Kidney (tissue), 14 donors: ENCODE data around the gene ITPK1. TPM values are rescaled to one million over a fixed set of nuclear protein-coding genes. Genes with fewer than 3 reads are reported as not detected.

Source experiments
- DNase-seq, 5 donors: peaks; one replicate each; pipeline ENCODE4 v3.0.0-alpha.2; 2013 to 2020
- FAIRE-seq: peaks from 2 replicates; lab custom pipeline; 2012; peaks lifted over from hg19 to GRCh38; lab: Jason Lieb, UNC
- H3K27ac ChIP-seq, 2 donors: one replicate each; pipeline ENCODE4 v1.7.0; 2013; ENCODE audit warnings: low read depth in 2 of 2, low read length in 2 of 2, inconsistent platforms in 1 of 2
- H3K27me3 ChIP-seq: one replicate; pipeline ENCODE4 v1.7.1; 2013; ENCODE audit warnings: low read length, inconsistent platforms; ENCODE audit not compliant: control insufficient read depth, insufficient read depth
- H3K36me3 ChIP-seq, 3 donors: one replicate each; pipeline versions ENCODE4 v1.7.0 to v1.7.1; 2013; ENCODE audit warnings: low read length in 3 of 3, control low read depth in 1 of 3, inconsistent platforms in 1 of 3; ENCODE audit not compliant: insufficient read depth in 3 of 3, control insufficient read depth in 2 of 3
- H3K4me1 ChIP-seq, 3 donors: one replicate each; pipeline versions ENCODE4 v1.7.0 to v1.7.1; 2013; ENCODE audit warnings: low read length in 3 of 3, inconsistent platforms in 1 of 3, low read depth in 1 of 3; ENCODE audit not compliant: control insufficient read depth in 2 of 3, insufficient read depth in 2 of 3
- H3K4me3 ChIP-seq, 3 donors: one replicate each; pipeline versions ENCODE4 v1.7.0 to v1.8.1; 2013; ENCODE audit warnings: low read length in 3 of 3, control low read depth in 1 of 3, inconsistent platforms in 1 of 3
- H3K9ac ChIP-seq, 3 donors: one replicate each; pipeline versions ENCODE4 v1.7.0 to v1.7.1; 2013; ENCODE audit warnings: low read length in 3 of 3, control low read depth in 1 of 3, inconsistent platforms in 1 of 3
- H3K9me3 ChIP-seq, 3 donors: one replicate each; pipeline versions ENCODE4 v1.7.0 to v1.7.1; 2013; ENCODE audit warnings: low read length in 3 of 3, control low read depth in 1 of 3, inconsistent platforms in 1 of 3; ENCODE audit not compliant: control insufficient read depth in 2 of 3, insufficient read depth in 1 of 3
- intact Hi-C: fragments of 100-400 bp; cut with DNase I; formaldehyde crosslinking; loops from one replicate; pipeline ENCODE4 v1.11.1; 2022
- polyA plus RNA-seq: library from polyadenylated mRNA; stranded (reverse); fragments of 350-450 nt; fragmentation: Illumina TruSeq; extraction: RNeasy Lipid Tissue Mini Kit (QIAGEN cat#74804); gene quantifications from one replicate; pipeline ENCODE4 v1.2.3, GENCODE V29; 2014; ENCODE audit warnings: low read depth, low replicate concordance; ENCODE audit not compliant: insufficient read depth
- total RNA-seq: library from RNA; stranded (reverse); fragmentation: NEBNext Ultra II Directional; extraction: Animal tissue kit (Norgen Biotek cat#: 25700); gene quantifications from one replicate; pipeline ENCODE4 v1.2.1, GENCODE V29; 2021
- TF ChIP-seq, protein P1 (sequence below): IDR thresholded peaks from 3 replicates; pipeline ENCODE4 v1.5.1; 2012; ENCODE audit warnings: mild to moderate bottlenecking, moderate library complexity, borderline replicate concordance; ENCODE audit not compliant: insufficient read depth; ENCODE audit errors: extremely low read depth
- donor health status: control.
- donor health status: control.
- donor health status: control.
- donor health status: control.
- donor health status: control.
- donor health status: DM: yes; HTN: yes; CAD: no.
- donor health status: Normal renal cell carcinoma (clear cell type).

The ITPK1 gene
- total and polyA plus RNA-seq, 2 donors from 2014 or later, result 43.6 to 92.0 TPM

- intact Hi-C loops, result no loop called here
- Histone ChIP-seq H3K4me3 (no peak overlapping the region), H3K27ac (no peak overlapping the region), H3K9me3 (no peaks in the 10 kb centered on the region), H3K9ac (no peak overlapping the region), H3K27me3 (no peaks in the 10 kb centered on the region), H3K4me1 (peaks cover 0 to 26% (median 20%) of the 10 kb centered on the region in 3 donors), H3K36me3 (peaks cover 0 to 2% (median 0%) of the 10 kb centered on the region in 3 donors)
- no peak for FAIRE-seq
- no peak for DNase-seq
- TF ChIP-seq, protein P1, sequence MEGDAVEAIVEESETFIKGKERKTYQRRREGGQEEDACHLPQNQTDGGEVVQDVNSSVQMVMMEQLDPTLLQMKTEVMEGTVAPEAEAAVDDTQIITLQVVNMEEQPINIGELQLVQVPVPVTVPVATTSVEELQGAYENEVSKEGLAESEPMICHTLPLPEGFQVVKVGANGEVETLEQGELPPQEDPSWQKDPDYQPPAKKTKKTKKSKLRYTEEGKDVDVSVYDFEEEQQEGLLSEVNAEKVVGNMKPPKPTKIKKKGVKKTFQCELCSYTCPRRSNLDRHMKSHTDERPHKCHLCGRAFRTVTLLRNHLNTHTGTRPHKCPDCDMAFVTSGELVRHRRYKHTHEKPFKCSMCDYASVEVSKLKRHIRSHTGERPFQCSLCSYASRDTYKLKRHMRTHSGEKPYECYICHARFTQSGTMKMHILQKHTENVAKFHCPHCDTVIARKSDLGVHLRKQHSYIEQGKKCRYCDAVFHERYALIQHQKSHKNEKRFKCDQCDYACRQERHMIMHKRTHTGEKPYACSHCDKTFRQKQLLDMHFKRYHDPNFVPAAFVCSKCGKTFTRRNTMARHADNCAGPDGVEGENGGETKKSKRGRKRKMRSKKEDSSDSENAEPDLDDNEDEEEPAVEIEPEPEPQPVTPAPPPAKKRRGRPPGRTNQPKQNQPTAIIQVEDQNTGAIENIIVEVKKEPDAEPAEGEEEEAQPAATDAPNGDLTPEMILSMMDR, result no peak
These were observed 54.2 kb downstream of the ITPK1 start for GRCh38 chr14:93061380-93062012.

GRCh38 chr14:93060841-93061240 lies 54.9 kb downstream of the ITPK1 start:
- TF ChIP-seq, protein P1, result no peak
- H3K4me1 ChIP-seq, result peaks cover 0 to 29% (median 20%) of the 10 kb centered on the region in 3 donors
- H3K9me3 ChIP-seq, result no peaks in the 10 kb centered on the region
- DNase-seq (no peak), FAIRE-seq (no peak)
- no peak overlapping the region for H3K4me3 ChIP-seq
- intact Hi-C loops, result no loop called here
- no peak overlapping the region for H3K9ac ChIP-seq
- H3K27ac ChIP-seq, result no peak overlapping the region
- H3K36me3 ChIP-seq, result peaks cover 0 to 2% (median 0%) of the 10 kb centered on the region in 3 donors
- no peaks in the 10 kb centered on the region for H3K27me3 ChIP-seq

DNA sequence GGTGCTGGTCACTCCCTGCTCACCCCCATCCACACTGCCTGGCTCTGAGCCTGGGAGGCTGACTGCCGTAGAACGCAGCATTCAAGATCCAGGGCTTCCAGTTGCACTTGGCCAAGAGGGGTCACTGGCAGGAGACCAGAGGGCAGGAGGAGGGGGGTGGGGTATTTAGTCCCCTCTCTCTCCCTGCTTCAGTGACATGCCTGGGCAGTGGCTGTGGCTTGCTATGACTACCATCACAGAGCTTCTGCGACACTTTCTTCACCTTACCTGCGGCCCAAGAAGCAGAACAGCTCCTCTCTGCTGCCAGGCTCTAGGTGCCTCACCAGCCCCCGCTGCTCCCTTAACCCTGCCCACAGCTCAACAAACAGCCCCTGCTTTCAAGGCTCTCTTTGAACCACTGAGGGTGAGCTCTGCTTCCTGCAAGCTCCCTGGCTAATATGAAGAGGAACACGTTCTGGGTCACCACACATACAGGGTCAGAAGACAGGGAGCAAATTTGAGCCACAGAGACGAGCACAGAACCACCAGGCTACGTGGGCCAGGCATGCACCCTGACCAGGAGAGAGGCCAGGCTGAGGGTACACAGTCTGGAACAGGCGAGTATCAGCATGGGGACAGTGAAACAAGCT lies 55.7 kb downstream of the ITPK1 start:
- Histone ChIP-seq H3K27me3 (no peaks in the 10 kb centered on the region), H3K27ac (no peak overlapping the region), H3K9ac (no peak overlapping the region), H3K9me3 (no peaks in the 10 kb centered on the region), H3K36me3 (peaks cover 0 to 2% (median 0%) of the 10 kb centered on the region in 3 donors), H3K4me3 (no peak overlapping the region), H3K4me1 (peaks cover 0 to 28% (median 13%) of the 10 kb centered on the region in 3 donors)
- TF ChIP-seq, protein P1, result no peak
- intact Hi-C loops, result no loop called here
- FAIRE-seq (no peak), DNase-seq (peak in 1 of 5 donors; percentile 68)
